Left renal cortex interstitium (tissue), 4 donors: ENCODE measurements around the gene OGN. TPM values are rescaled to one million over a fixed set of nuclear protein-coding genes. Genes with fewer than 3 reads are reported as not detected.

Source experiments
- DNase-seq, 4 donors: peaks; one replicate each; pipeline ENCODE4 v3.0.0-alpha.2; 2013; ENCODE audit warnings: low read depth in 4 of 4, low spot score in 2 of 4, missing footprints in 1 of 4
- polyA plus RNA-seq, 4 donors: library from polyadenylated mRNA; unstranded; fragments of 120-200 nt; gene quantifications; one replicate each; pipeline ENCODE4 v1.2.1, GENCODE V29; 2013; ENCODE audit not compliant: insufficient read length in 4 of 4

The OGN gene
- polyA plus RNA-seq, 4 donors, result 33.1 to 78.7 (median 54.6) TPM

DNA sequence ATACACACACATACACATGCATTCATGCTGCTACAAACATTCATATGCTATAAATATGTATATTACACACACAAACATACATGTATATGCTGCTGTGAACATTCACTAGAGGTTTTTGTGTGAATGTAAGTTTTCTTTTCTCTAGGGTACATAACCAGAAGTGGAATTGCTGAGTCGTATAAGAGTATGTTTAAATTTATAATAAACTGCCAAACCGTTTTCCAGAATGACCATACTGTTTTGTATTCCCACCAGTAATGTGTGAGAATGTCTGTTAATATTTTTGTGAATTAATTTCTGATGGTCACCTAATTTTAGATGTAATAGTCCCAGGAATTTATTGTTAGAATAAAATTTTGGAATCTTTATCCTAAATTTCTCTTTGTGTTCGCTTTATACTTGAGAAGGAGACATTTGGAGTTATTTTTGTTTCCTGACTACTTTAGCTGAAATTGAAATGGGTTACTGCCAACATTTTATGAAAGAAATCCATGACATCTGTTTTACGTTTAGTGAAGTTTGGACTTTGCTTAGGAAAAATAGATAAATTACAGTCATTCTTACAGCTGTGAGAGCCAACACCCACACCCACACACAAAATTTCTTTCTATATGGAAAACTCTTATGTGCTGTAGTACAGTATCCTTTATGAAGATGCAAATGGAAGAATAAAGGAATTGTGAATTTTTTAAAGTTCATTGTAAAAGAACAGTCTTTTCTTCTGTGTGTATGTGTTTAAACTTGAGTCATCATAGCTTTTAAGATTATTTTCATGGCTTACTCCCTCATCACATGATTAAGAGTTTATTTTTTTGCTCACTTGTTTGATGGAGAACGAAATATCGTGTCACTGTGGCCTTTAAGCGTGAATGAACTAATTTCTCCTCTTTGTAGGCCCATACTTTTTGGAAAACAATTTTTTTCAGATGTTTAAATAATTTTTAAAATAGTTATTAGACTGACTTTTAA, 54.3 kb downstream of the OGN start:
- DNase-seq, result peak in 2 of 4 donors; percentile 28 to 32

GRCh38 chr9:92345582-92345981, 58.8 kb downstream of the OGN start:
- DNase-seq, result no peak

GRCh38 chr9:92342825-92343488, 61.4 kb downstream of the OGN start:
- no peak for DNase-seq

GRCh38 chr9:92341578-92341977, 62.8 kb downstream of the OGN start:
- no peak for DNase-seq

- no peak for DNase-seq
Observed at GRCh38 chr9:92333282-92333634, 71.1 kb downstream of the OGN start.

Other genes starting within 250 kb of the OGN start
- 100 to 1,000 TPM in 2 of 4 donors, 10 to 100 TPM in 2; 82.7 to 124 (median 100.0) TPM for gene IARS1, start 110.9 kb downstream of the OGN start, polyA plus RNA-seq
- 10 to 100 TPM; 36.1 to 65.7 (median 48.5) TPM for gene NOL8, start 79.2 kb downstream of the OGN start, polyA plus RNA-seq
- 1 to 10 TPM; 5.8 to 7.5 (median 6.3) TPM for gene CENPP, start 78.6 kb downstream of the OGN start, polyA plus RNA-seq
- 1 to 10 TPM in 3 of 4 donors, under 1 TPM in 1; 0.76 to 3.7 (median 1.4) TPM for gene OMD, start 19.9 kb upstream of the OGN start, polyA plus RNA-seq
- gene ASPN, start 77.9 kb upstream of the OGN start, polyA plus RNA-seq, result 10 to 100 TPM in 3 of 4 donors, 1 to 10 TPM in 1; 8.5 to 21.1 (median 14.9) TPM
- 10 to 100 TPM; 14.1 to 20.2 (median 17.1) TPM for gene ECM2, start 131.4 kb upstream of the OGN start, polyA plus RNA-seq